ENCODE measurements around the gene TAF11L7.
"Not testable (repeated sequence)": the region's sequence is repeated elsewhere in the genome, so short reads cannot be mapped to it uniquely, and the experiment has no call there.

TAF11L7 gene

GRCh38 chr5:17585658-17586057 lies at the start of gene TAF11L7:
TAF11L7 (minus strand) TSS chr5:17585758.
- not testable (repeated sequence) for DNase-seq

- DNase-seq: no peak
These were observed 48.6 kb upstream of the TAF11L7 start, which contains the start of gene TAF11L14 for GRCh38 chr5:17634160-17634559. TAF11L14 (plus strand) TSS chr5:17634460.

- DNase-seq: not testable (repeated sequence)
These were observed 46.2 kb upstream of the TAF11L7 start, which contains the start of gene TAF11L13 for GRCh38 chr5:17631788-17632187. TAF11L13 (plus strand) TSS chr5:17632088.

- DNase-seq: no peak
These were observed 40.1 kb upstream of the TAF11L7 start for GRCh38 chr5:17625686-17626085.

- no peak for DNase-seq
These were observed 35.1 kb upstream of the TAF11L7 start for GRCh38 chr5:17620627-17621026.

- DNase-seq: no peak
These were observed 33.8 kb upstream of the TAF11L7 start for GRCh38 chr5:17619354-17619753.

GRCh38 chr5:17614872-17615605 lies 29.5 kb upstream of the TAF11L7 start:
- DNase-seq: no peak

GRCh38 chr5:17610092-17610491 lies 24.5 kb upstream of the TAF11L7 start, which contains the start of gene TAF11L12:
TAF11L12 (plus strand) TSS chr5:17610392.
- DNase-seq: not testable (repeated sequence)

GRCh38 chr5:17607461-17607860 lies 21.9 kb upstream of the TAF11L7 start:
- DNase-seq: not testable (repeated sequence)

- DNase-seq: no peak
These were observed 19.4 kb upstream of the TAF11L7 start for GRCh38 chr5:17604951-17605350.

- not testable (repeated sequence) for DNase-seq
These were observed 18.3 kb upstream of the TAF11L7 start, which contains the start of gene TAF11L11 for GRCh38 chr5:17603880-17604279. TAF11L11 (plus strand) TSS chr5:17604183.

GRCh38 chr5:17597728-17598127 lies 12.2 kb upstream of the TAF11L7 start, which contains the start of gene TAF11L10:
TAF11L10 (minus strand) TSS chr5:17597828.
- DNase-seq: not testable (repeated sequence)

GRCh38 chr5:17594255-17594654 lies 8.7 kb upstream of the TAF11L7 start, which contains the start of gene TAF11L9:
TAF11L9 (minus strand) TSS chr5:17594394.
- DNase-seq: not testable (repeated sequence)

- DNase-seq: not testable (repeated sequence)
These were observed 5.3 kb upstream of the TAF11L7 start, which contains the start of gene TAF11L8 for GRCh38 chr5:17590860-17591259. TAF11L8 (minus strand) TSS chr5:17590960.

All from 8988T (cell line).